Stomach smooth muscle (tissue), 2 donors: ENCODE data around the gene ZNF729.
"Not testable (repeated sequence)": the region's sequence is repeated elsewhere in the genome, so short reads cannot be mapped to it uniquely, and the experiment has no call there.

Experiments
- H3K27ac ChIP-seq: one replicate; pipeline ENCODE4 v1.7.0; 2013; ENCODE audit warnings: mild to moderate bottlenecking, low read length, inconsistent platforms
- H3K27me3 ChIP-seq, 2 donors: one replicate each; pipeline ENCODE4 v1.7.0; 2013; ENCODE audit warnings: low read length in 2 of 2; ENCODE audit not compliant: insufficient read depth in 2 of 2, control insufficient read depth in 1 of 2
- H3K36me3 ChIP-seq, 2 donors: one replicate each; pipeline ENCODE4 v1.7.0; 2013; ENCODE audit warnings: low read length in 2 of 2; ENCODE audit not compliant: control insufficient read depth in 2 of 2, insufficient read depth in 2 of 2
- H3K4me1 ChIP-seq: one replicate; pipeline ENCODE4 v1.7.0; 2013; ENCODE audit warnings: low read length; ENCODE audit not compliant: control insufficient read depth, insufficient read depth
- H3K4me3 ChIP-seq, 2 donors: one replicate each; pipeline ENCODE4 v1.7.0; 2013; ENCODE audit warnings: low read length in 2 of 2
- H3K9ac ChIP-seq, 2 donors: one replicate each; pipeline ENCODE4 v1.7.0; 2013; ENCODE audit warnings: low read length in 2 of 2, mild to moderate bottlenecking in 1 of 2
- H3K9me3 ChIP-seq, 2 donors: one replicate each; pipeline ENCODE4 v1.7.0; 2013; ENCODE audit warnings: low read length in 2 of 2; ENCODE audit not compliant: control insufficient read depth in 2 of 2
- donor health status: healthy.
- donor health status: Pancreatic carcinoma.

ZNF729 gene

DNA sequence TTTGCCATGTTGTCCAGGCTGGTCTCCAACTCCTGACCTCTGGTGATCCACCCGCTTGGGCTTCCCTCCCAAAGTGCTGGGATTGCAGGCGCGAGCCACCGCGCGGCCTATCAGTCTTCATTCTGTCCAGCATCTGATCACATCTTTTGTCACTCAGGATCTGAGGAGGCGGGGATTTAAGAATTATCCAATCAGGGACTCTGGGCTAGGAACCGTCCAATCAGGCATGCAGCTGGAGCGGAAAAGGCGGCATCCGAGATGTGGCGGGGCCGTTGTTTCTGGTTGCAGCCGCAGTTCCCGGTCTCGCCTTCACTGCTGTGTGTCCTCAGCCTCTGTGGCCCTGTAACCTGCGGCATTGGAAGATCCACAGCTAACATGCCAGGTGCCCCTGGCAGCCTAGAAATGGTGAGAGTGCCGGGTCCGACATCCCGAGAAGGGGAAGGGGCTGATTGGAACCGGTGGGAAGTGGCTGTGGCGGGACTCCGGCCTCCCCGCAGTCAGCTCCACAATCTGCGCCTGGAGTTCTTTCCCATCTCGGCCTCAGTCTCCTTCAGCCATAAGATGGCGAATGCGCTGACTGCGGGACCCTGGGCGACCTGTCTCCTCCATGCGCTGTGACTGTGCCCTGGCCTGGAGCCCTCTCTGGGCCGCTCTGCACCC, at the start of gene ZNF729:
TSS of gene ZNF729 (plus strand) at position 291 of the 660 bp plus-strand sequence. CDS start at position 376, 85 bp downstream.
- Histone ChIP-seq H3K36me3 (no peaks in the 10 kb centered on the region), H3K9me3 (no peaks in the 10 kb centered on the region), H3K27me3 (peaks cover 0 to 3% of the 10 kb centered on the region in 2 donors), H3K4me1 (no peaks in the 10 kb centered on the region), H3K9ac (no peak within 1 kb of the TSS), H3K27ac (no peak within 1 kb of the TSS), H3K4me3 (no peak within 1 kb of the TSS)

DNA sequence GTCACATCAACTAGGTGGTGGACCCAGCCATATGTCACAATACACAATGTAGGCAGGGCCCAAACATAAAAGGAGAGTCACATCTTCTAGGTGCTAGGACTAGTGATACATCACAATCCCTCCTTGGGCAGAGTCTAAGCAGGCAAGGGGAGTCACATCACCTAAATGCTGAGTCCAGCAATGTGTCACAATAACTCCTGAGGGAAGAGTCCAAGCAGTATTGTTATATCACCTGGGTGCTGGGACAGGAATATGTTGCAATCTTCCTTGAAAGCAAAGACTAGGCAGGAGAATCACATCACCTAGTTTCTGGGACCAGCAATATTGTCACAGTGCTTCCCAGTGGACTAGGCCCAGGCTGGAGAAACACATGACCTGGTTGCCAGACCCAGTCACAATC, 29.4 kb upstream of the ZNF729 start:
- Histone ChIP-seq H3K27me3 (no peaks in the 10 kb centered on the region), H3K4me1 (no peaks in the 10 kb centered on the region), H3K9ac (no peak overlapping the region), H3K4me3 (no peak overlapping the region), H3K36me3 (no peaks in the 10 kb centered on the region), H3K27ac (no peak overlapping the region), H3K9me3 (peaks cover 2 to 4% of the 10 kb centered on the region in 2 donors)

DNA sequence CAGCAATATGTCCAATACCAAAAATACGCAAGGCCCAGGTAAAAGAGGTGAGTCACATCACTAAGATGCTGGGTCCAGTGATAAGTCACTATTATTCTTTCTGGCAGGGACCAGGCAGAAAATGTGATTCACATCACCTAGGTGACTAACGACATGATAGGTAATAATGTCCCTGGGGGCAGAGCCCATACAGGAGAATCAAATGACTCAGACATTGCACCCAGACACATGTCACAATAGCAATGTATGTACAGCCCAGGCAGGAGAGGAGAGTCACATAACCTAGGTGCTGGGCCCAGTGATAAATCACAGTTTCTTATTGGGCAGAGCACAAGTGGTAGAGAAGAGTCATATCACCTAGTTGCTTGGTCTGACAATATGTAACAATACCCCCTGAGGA, 28.9 kb upstream of the ZNF729 start:
- H3K4me1 ChIP-seq: no peaks in the 10 kb centered on the region
- no peaks in the 10 kb centered on the region for H3K36me3 ChIP-seq
- H3K4me3 ChIP-seq: no peak overlapping the region
- no peaks in the 10 kb centered on the region for H3K27me3 ChIP-seq
- peaks cover 2 to 4% of the 10 kb centered on the region in 2 donors for H3K9me3 ChIP-seq
- no peak overlapping the region for H3K9ac ChIP-seq
- H3K27ac ChIP-seq: no peak overlapping the region

DNA sequence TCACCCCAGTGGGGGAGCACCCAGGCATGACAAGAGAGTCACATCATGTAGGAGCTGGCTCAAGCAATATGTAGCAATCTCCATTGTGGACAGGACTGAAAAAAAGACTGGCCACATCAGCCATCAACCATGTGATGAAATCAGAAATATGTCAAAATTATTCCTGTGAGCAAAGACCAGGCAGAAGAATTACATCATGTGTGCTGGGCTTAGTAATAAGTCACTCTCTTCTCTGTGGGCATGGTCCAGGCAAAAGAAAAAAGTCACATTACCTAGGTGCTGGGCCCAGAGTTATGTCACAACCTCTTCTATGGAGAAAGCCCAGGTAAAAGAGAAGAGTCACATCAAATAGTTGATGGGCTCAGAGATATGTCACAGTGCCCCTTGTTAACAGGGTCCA, 28.3 kb upstream of the ZNF729 start:
- no peaks in the 10 kb centered on the region for H3K27me3 ChIP-seq
- H3K9ac ChIP-seq: no peak overlapping the region
- H3K4me3 ChIP-seq: no peak overlapping the region
- no peak overlapping the region for H3K27ac ChIP-seq
- no peaks in the 10 kb centered on the region for H3K36me3 ChIP-seq
- H3K9me3 ChIP-seq: peaks cover 4 to 6% of the 10 kb centered on the region in 2 donors
- H3K4me1 ChIP-seq: no peaks in the 10 kb centered on the region

DNA sequence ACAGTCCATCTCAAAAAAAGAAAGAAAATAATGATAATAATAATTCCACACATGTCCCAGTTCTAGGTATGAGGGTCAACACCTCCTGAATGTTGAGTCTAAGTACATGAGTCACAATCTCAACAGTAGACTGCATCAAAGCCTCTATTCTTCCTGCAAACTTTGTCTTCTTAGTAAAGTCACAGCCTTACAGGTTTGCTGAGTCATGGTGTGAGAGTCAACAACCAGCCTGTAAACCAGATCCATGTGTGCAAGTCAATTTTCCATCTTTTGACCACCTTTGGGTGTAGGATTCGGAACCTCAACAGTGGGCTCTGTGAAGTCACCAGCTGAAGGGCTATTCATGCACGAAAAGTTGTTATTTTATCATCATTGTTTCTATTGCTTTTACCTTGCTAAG, 25.7 kb upstream of the ZNF729 start:
- Histone ChIP-seq H3K4me1 (no peaks in the 10 kb centered on the region), H3K4me3 (no peak overlapping the region), H3K27me3 (no peaks in the 10 kb centered on the region), H3K36me3 (no peaks in the 10 kb centered on the region), H3K9ac (no peak overlapping the region), H3K9me3 (peaks cover 4 to 8% of the 10 kb centered on the region in 2 donors), H3K27ac (no peak overlapping the region)

DNA sequence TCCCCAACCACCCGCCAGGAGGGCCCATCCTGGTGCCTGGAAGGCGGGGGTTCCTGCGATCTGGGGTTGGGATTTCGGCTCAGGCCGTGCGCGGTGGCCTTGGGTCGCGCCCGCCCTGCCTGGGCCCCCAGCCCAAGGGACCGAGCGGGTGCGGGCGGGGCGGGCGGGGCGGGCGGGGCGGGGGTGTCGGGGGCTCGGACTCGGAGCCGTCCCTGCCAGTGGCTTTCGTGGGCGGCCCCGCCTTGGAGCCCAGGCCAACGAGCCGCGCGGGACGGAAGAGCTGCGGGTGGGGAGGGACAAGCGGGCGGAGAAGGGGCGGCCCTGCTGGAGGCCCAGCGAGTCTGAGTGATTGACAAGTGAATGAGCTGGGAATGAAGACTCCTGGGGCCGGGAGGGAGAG, 24.6 kb upstream of the ZNF729 start:
- Histone ChIP-seq H3K9ac (no peak overlapping the region), H3K27me3 (no peaks in the 10 kb centered on the region), H3K4me3 (no peak overlapping the region), H3K9me3 (peaks cover 4 to 6% of the 10 kb centered on the region in 2 donors), H3K27ac (no peak overlapping the region), H3K4me1 (no peaks in the 10 kb centered on the region), H3K36me3 (no peaks in the 10 kb centered on the region)

DNA sequence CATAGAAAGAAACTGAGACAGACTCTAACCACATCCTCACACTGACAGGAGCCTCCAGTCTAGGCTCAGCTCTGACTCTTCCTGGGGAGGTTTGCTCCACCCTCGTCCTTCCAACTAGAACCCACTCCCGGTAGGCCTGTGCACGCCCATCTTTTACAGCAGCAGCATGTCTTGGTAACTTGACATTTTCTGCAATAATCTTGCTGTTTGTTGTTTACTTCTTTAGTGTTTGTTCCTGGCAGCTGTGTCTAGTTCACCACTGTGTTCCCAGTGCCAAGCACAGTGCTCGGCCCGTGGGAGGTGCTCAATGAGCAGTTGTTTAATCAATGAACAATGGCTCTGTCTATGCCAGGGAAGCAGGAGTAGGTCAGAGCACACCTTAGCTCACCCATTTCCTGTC, 23.1 kb upstream of the ZNF729 start:
- Histone ChIP-seq H3K27ac (no peak overlapping the region), H3K9me3 (peaks cover 0 to 6% of the 10 kb centered on the region in 2 donors), H3K4me3 (no peak overlapping the region), H3K9ac (no peak overlapping the region), H3K27me3 (no peaks in the 10 kb centered on the region), H3K36me3 (no peaks in the 10 kb centered on the region), H3K4me1 (no peaks in the 10 kb centered on the region)

DNA sequence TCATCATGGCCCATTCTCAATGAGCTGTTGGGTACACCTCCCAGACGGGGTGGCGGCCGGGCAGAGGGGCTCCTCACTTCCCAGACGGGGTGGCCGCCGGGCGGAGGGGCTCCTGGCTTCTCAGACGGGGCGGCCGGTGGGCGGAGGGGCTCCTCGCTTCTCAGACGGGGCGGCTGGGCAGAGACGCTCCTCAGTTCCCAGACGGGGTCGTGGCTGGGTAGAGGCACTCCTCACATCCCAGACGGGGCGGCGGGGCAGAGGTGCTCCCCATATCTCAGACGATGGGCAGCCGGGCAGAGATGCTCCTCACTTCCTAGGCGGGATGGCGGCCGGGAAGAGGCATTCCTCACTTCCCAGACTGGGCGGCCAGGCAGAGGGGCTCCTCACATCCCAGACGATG, 35.3 kb downstream of the ZNF729 start:
- not testable (repeated sequence) for H3K27me3 ChIP-seq, H3K36me3 ChIP-seq, H3K27ac ChIP-seq, H3K9me3 ChIP-seq, H3K9ac ChIP-seq, H3K4me3 ChIP-seq, H3K4me1 ChIP-seq

DNA sequence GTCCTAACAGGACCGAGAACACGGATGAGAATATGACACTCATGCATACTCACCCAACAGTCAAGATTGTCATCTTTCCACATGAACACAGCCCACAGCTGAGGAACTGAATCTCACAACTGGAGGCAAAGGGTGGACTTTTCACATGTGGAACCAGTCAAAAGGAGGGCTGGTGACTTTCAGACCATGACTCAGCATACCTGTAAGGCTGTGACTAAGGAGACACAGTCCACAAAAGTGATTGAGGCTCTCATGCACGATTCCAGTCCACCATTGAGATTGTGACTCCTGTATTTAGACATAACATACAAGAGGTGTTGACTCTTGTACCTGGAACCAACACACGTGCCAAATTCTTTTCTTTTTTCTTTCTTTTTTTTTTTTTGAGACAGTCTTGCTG, 40.0 kb downstream of the ZNF729 start:
- Histone ChIP-seq H3K27ac (no peak overlapping the region), H3K27me3 (no peaks in the 10 kb centered on the region), H3K9ac (no peak overlapping the region), H3K9me3 (peaks cover 0 to 9% of the 10 kb centered on the region in 2 donors), H3K36me3 (no peaks in the 10 kb centered on the region), H3K4me3 (no peak overlapping the region), H3K4me1 (no peaks in the 10 kb centered on the region)

DNA sequence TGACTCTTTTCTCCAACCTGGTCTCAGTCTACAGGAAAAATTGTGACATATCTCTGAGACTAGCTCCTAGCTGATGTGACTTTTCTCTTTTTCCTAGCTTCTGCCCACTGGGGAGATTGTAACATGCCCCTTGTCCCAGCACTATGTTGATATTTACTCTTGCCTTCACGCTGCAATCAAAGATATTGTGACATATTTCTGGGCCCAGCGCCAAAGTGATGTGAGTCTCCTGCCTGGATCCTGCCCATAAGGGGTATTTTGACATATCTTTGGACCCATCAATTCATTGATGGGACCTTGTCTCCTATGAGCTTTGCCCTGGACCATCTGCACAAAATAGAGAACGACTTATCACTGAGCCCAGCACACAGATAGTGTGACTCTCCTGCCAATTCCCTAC, 41.1 kb downstream of the ZNF729 start:
- Histone ChIP-seq H3K9me3 (peaks cover 0 to 11% of the 10 kb centered on the region in 2 donors), H3K36me3 (no peaks in the 10 kb centered on the region), H3K27me3 (no peaks in the 10 kb centered on the region), H3K4me3 (no peak overlapping the region), H3K27ac (no peak overlapping the region), H3K4me1 (no peaks in the 10 kb centered on the region), H3K9ac (no peak overlapping the region)

DNA sequence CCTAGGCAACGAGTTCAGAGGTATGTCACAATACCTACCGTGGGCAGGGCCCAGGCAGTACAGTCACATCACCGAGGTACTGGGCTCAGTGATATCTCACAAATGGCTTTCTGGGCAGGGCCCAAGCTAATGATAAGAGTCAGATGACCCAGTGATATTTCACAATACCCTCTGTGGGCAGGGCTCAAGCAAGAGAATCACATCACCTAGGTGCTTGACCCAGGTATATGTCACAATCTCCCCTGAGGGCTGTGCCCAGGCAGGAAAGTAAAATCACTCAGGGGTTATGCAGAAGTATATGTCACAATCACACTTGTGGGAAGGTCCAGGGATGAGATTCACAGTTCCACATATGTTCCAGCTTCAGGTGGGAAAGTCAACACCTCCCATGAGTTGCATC, 45.3 kb downstream of the ZNF729 start:
- H3K36me3 ChIP-seq: no peaks in the 10 kb centered on the region
- no peak overlapping the region for H3K27ac ChIP-seq
- no peak overlapping the region for H3K4me3 ChIP-seq
- H3K9ac ChIP-seq: no peak overlapping the region
- H3K27me3 ChIP-seq: no peaks in the 10 kb centered on the region
- no peaks in the 10 kb centered on the region for H3K4me1 ChIP-seq
- peaks cover 0 to 9% of the 10 kb centered on the region in 2 donors for H3K9me3 ChIP-seq
